ENCODE measurements around the gene IL1RL1.

- no peak for TF ChIP-seq CTCF (IDR thresholded peaks at IDR 0.05)
- TF ChIP-seq EP300 (IDR thresholded peaks at IDR 0.05) = no peak
Observed at GRCh38 chr2:102386867-102387541, 75.6 kb downstream of the IL1RL1 start.

All from sigmoid colon (tissue), 4 donors.